Neural progenitor cell (in vitro differentiated cells): ENCODE measurements around the gene HNF1B. TPM values are rescaled to one million over a fixed set of nuclear protein-coding genes. Genes with fewer than 3 reads are reported as not detected.

ENCODE experiments used
- DNase-seq: peaks from one replicate; pipeline ENCODE4 v3.0.0-alpha.2; 2016; ENCODE audit warnings: low spot score
- H2AFZ ChIP-seq: fragments of 200-600 bp; sonication (generic); replicated peaks from 2 replicates; pipeline ENCODE4 v1.6.1; 2016; ENCODE audit warnings: antibody characterized with exemption
- H3F3A ChIP-seq: fragments of 200-600 bp; sonication (generic); 2 replicates; pipeline ENCODE4 v1.6.1; 2016; ENCODE audit warnings: antibody characterized with exemption, low read depth
- H3K27ac ChIP-seq: fragments of 200-600 bp; sonication (generic); 2 replicates; pipeline ENCODE4 v1.5.1; 2016; ENCODE audit warnings: mild to moderate bottlenecking
- H3K27me3 ChIP-seq: fragments of 200-600 bp; sonication (generic); 2 replicates; pipeline ENCODE4 v1.6.1; 2016; ENCODE audit warnings: mild to moderate bottlenecking, moderate library complexity
- H3K36me3 ChIP-seq: fragments of 200-600 bp; sonication (generic); 2 replicates; pipeline ENCODE4 v1.5.1; 2016
- H3K4me1 ChIP-seq: fragments of 200-600 bp; sonication (generic); 2 replicates; pipeline ENCODE4 v1.6.1; 2016; ENCODE audit warnings: mixed run types
- H3K4me2 ChIP-seq: fragments of 200-600 bp; sonication (generic); 2 replicates; pipeline ENCODE4 v1.6.1; 2016
- H3K4me3 ChIP-seq: fragments of 200-600 bp; sonication (generic); 2 replicates; pipeline ENCODE4 v1.5.1; 2016
- H3K79me2 ChIP-seq: fragments of 200-600 bp; sonication (generic); 2 replicates; pipeline ENCODE4 v1.6.1; 2016; ENCODE audit warnings: low read depth
- H3K9ac ChIP-seq: fragments of 200-600 bp; sonication (generic); 2 replicates; pipeline ENCODE4 v1.6.1; 2016
- H3K9me3 ChIP-seq: fragments of 200-600 bp; sonication (generic); 2 replicates; pipeline ENCODE4 v1.5.1; 2016; ENCODE audit warnings: low read depth
- H4K20me1 ChIP-seq: fragments of 200-600 bp; sonication (generic); 2 replicates; pipeline ENCODE4 v1.6.1; 2016; ENCODE audit warnings: low read depth
- H3K27ac Mint-ChIP-seq: 3 replicates; pipeline ENCODE4 v1.8.0; 2021; ENCODE audit warnings: mixed read lengths
- H3K27me3 Mint-ChIP-seq: 2 replicates; pipeline ENCODE4 v1.8.0; 2022; ENCODE audit warnings: low read depth, mild to moderate bottlenecking, inconsistent platforms, moderate library complexity, mixed read lengths; ENCODE audit not compliant: insufficient read depth
- H3K36me3 Mint-ChIP-seq: 3 replicates; pipeline ENCODE4 v1.8.0; 2021; ENCODE audit warnings: mixed read lengths
- H3K4me1 Mint-ChIP-seq: 3 replicates; pipeline ENCODE4 v1.8.0; 2021; ENCODE audit warnings: mixed read lengths
- H3K4me3 Mint-ChIP-seq: 3 replicates; pipeline ENCODE4 v1.8.0; 2021; ENCODE audit warnings: mild to moderate bottlenecking, moderate library complexity, mixed read lengths
- H3K9me3 Mint-ChIP-seq: 3 replicates; pipeline ENCODE4 v1.8.0; 2020; ENCODE audit warnings: mixed read lengths
- CTCF ChIP-seq: fragments of 200-600 bp; sonication (generic); IDR thresholded peaks from 2 replicates; pipeline ENCODE4 v1.5.1; 2017; ENCODE audit warnings: antibody characterized with exemption, mild to moderate bottlenecking
- EZH2 ChIP-seq: fragments of 200-600 bp; sonication (generic); IDR thresholded peaks from 2 replicates; pipeline ENCODE4 v1.6.1; 2017; ENCODE audit warnings: antibody characterized with exemption, mild to moderate bottlenecking, moderate library complexity
- EZH2phosphoT487 ChIP-seq: fragments of 200-600 bp; sonication (generic); IDR thresholded peaks from 2 replicates; pipeline ENCODE4 v1.6.1; 2017; ENCODE audit warnings: antibody characterized with exemption
- total RNA-seq: library from RNA; depleted of rRNA; stranded (reverse); fragments of >200 nt; gene quantifications from 2 replicates; pipeline ENCODE4 v1.2.3, GENCODE V29; 2015; ENCODE audit warnings: low replicate concordance

HNF1B gene
- total RNA-seq, 1 donor from 2014 or later: not detected

GRCh38 chr17:37736428-37736827, 8.4 kb downstream of the HNF1B start:
- no peaks in the 10 kb centered on the region for H3K9me3 Mint-ChIP-seq
- Histone ChIP-seq H2AFZ (no peak overlapping the region), H3K4me3 (no peak overlapping the region), H3K36me3 (no peaks in the 10 kb centered on the region), H3K27me3 (peaks cover 100% of the 10 kb centered on the region), H4K20me1 (peaks cover 14% of the 10 kb centered on the region), H3F3A (peaks cover 8% of the 10 kb centered on the region), H3K4me1 (peaks cover under 1% of the 10 kb centered on the region), H3K79me2 (no peaks in the 10 kb centered on the region), H3K27ac (no peak overlapping the region), H3K9me3 (no peaks in the 10 kb centered on the region), H3K9ac (no peak overlapping the region), H3K4me2 (no peak overlapping the region)
- H3K4me3 Mint-ChIP-seq: no peak overlapping the region
- peaks cover 2% of the 10 kb centered on the region for H3K4me1 Mint-ChIP-seq
- no peak overlapping the region for H3K27ac Mint-ChIP-seq
- TF ChIP-seq EZH2 (no peak), EZH2phosphoT487 (no peak), CTCF (no peak)
- no peak for DNase-seq
- H3K36me3 Mint-ChIP-seq: no peaks in the 10 kb centered on the region
- H3K27me3 Mint-ChIP-seq: peaks cover 44% of the 10 kb centered on the region

- Histone ChIP-seq H3K79me2 (no peaks in the 10 kb centered on the region), H3K4me3 (no peak overlapping the region), H3K9ac (no peak overlapping the region), H3K9me3 (no peaks in the 10 kb centered on the region), H3K27ac (no peak overlapping the region), H3K4me2 (no peak overlapping the region), H3F3A (no peaks in the 10 kb centered on the region), H2AFZ (no peak overlapping the region), H4K20me1 (peaks cover 12% of the 10 kb centered on the region), H3K4me1 (peaks cover 9% of the 10 kb centered on the region), H3K27me3 (peaks cover 100% of the 10 kb centered on the region), H3K36me3 (no peaks in the 10 kb centered on the region)
- TF ChIP-seq EZH2: no peak
- no peak for TF ChIP-seq CTCF
- TF ChIP-seq EZH2phosphoT487: no peak
- no peak for DNase-seq
- no peak overlapping the region for H3K4me3 Mint-ChIP-seq
- H3K4me1 Mint-ChIP-seq: peaks cover 7% of the 10 kb centered on the region
- peaks cover 36% of the 10 kb centered on the region for H3K27me3 Mint-ChIP-seq
- no peak overlapping the region for H3K27ac Mint-ChIP-seq
- no peaks in the 10 kb centered on the region for H3K9me3 Mint-ChIP-seq
- H3K36me3 Mint-ChIP-seq: no peaks in the 10 kb centered on the region
Observed at GRCh38 chr17:37735165-37735564, 9.7 kb downstream of the HNF1B start.

- Histone ChIP-seq H3K79me2 (no peaks in the 10 kb centered on the region), H3K4me1 (peaks cover 22% of the 10 kb centered on the region), H4K20me1 (peaks cover 20% of the 10 kb centered on the region), H3F3A (peaks cover 12% of the 10 kb centered on the region), H3K9ac (no peak overlapping the region), H2AFZ (no peak overlapping the region), H3K36me3 (no peaks in the 10 kb centered on the region), H3K27ac (no peak overlapping the region), H3K27me3 (peaks cover 74% of the 10 kb centered on the region), H3K4me2 (no peak overlapping the region), H3K4me3 (no peak overlapping the region), H3K9me3 (no peaks in the 10 kb centered on the region)
- no peak overlapping the region for H3K27ac Mint-ChIP-seq
- H3K36me3 Mint-ChIP-seq: no peaks in the 10 kb centered on the region
- H3K4me3 Mint-ChIP-seq: no peak overlapping the region
- H3K27me3 Mint-ChIP-seq: peaks cover 22% of the 10 kb centered on the region
- peaks cover 26% of the 10 kb centered on the region for H3K4me1 Mint-ChIP-seq
- TF ChIP-seq EZH2: no peak
- TF ChIP-seq CTCF: no peak
- no peak for TF ChIP-seq EZH2phosphoT487
- H3K9me3 Mint-ChIP-seq: no peaks in the 10 kb centered on the region
- DNase-seq: no peak
Observed at GRCh38 chr17:37732316-37732715, 12.5 kb downstream of the HNF1B start.
